Liver (tissue), 9 donors: ENCODE measurements around the gene APEX2. TPM values are rescaled to one million over a fixed set of nuclear protein-coding genes. Genes with fewer than 3 reads are reported as not detected.
A peak's percentile ranks its signal among the peaks of the same experiment; 100 is the strongest.

Experiments
- DNase-seq: peaks from one replicate; pipeline ENCODE4 v3.0.0-alpha.2; 2017; ENCODE audit warnings: low spot score
- H3K27ac ChIP-seq, 2 donors: one replicate each; pipeline ENCODE4 v1.7.0; 2013; ENCODE audit warnings: inconsistent platforms in 2 of 2, low read length in 2 of 2, control low read depth in 1 of 2, low read depth in 1 of 2, mild to moderate bottlenecking in 1 of 2
- H3K27me3 ChIP-seq, 4 donors: one replicate each; pipeline versions ENCODE4 v1.6.1 to v1.7.0; 2013; ENCODE audit warnings: low read length in 3 of 4, inconsistent platforms in 1 of 4, mild to moderate bottlenecking in 1 of 4, moderate library complexity in 1 of 4; ENCODE audit not compliant: control insufficient read depth in 4 of 4, insufficient read depth in 4 of 4
- H3K36me3 ChIP-seq, 4 donors: one replicate each; pipeline versions ENCODE4 v1.6.1 to v1.7.0; 2013; ENCODE audit warnings: low read length in 3 of 4, mild to moderate bottlenecking in 3 of 4, low read depth in 1 of 4, moderate library complexity in 1 of 4; ENCODE audit not compliant: control insufficient read depth in 4 of 4, insufficient read depth in 3 of 4
- H3K4me1 ChIP-seq, 4 donors: one replicate each; pipeline versions ENCODE4 v1.6.1 to v1.7.0; 2013; ENCODE audit warnings: low read length in 3 of 4, mild to moderate bottlenecking in 3 of 4, moderate library complexity in 1 of 4; ENCODE audit not compliant: control insufficient read depth in 4 of 4, insufficient read depth in 4 of 4
- H3K4me3 ChIP-seq, 3 donors: one replicate each; pipeline versions ENCODE4 v1.6.1 to v1.7.0; 2013; ENCODE audit warnings: low read length in 3 of 3, control low read depth in 1 of 3, low read depth in 1 of 3, mild to moderate bottlenecking in 1 of 3
- H3K9ac ChIP-seq, 2 donors: one replicate each; pipeline ENCODE4 v1.7.0; 2013; ENCODE audit warnings: low read length in 2 of 2, mild to moderate bottlenecking in 2 of 2, moderate library complexity in 2 of 2, control low read depth in 1 of 2, low read depth in 1 of 2
- H3K9me3 ChIP-seq, 4 donors: one replicate each; pipeline versions ENCODE4 v1.6.1 to v1.7.0; 2013; ENCODE audit warnings: low read length in 3 of 4; ENCODE audit not compliant: control insufficient read depth in 4 of 4
- EGR1 ChIP-seq, 2 donors: IDR thresholded peaks; 2 replicates each; pipeline ENCODE4 v1.6.1; 2016 to 2018; ENCODE audit warnings: antibody characterized with exemption in 2 of 2, low read depth in 2 of 2
- FOXA1 ChIP-seq: IDR thresholded peaks from 2 replicates; pipeline ENCODE4 v1.6.1; 2016; ENCODE audit warnings: antibody characterized with exemption
- FOXA2 ChIP-seq: IDR thresholded peaks from 2 replicates; pipeline ENCODE4 v1.6.1; 2016; ENCODE audit warnings: antibody characterized with exemption
- GABPA ChIP-seq, 2 donors: IDR thresholded peaks in 1 of 2; conservative IDR thresholded peaks in 1 of 2; 2 replicates each; pipeline ENCODE4 v1.6.1; 2016; ENCODE audit warnings: antibody characterized with exemption in 2 of 2, mild to moderate bottlenecking in 1 of 2, moderate library complexity in 1 of 2
- HNF4A ChIP-seq, 2 donors: conservative IDR thresholded peaks; 2 replicates each; pipeline ENCODE4 v1.6.1; 2016; ENCODE audit warnings: antibody characterized with exemption in 2 of 2, mild to moderate bottlenecking in 2 of 2
- HNF4G ChIP-seq: IDR thresholded peaks from 2 replicates; pipeline ENCODE4 v1.6.1; 2016; ENCODE audit warnings: antibody characterized with exemption
- JUND ChIP-seq, 2 donors: IDR thresholded peaks; 2 replicates each; pipeline ENCODE4 v1.6.1; 2016; ENCODE audit warnings: antibody characterized with exemption in 2 of 2
- NR2F2 ChIP-seq: IDR thresholded peaks from 2 replicates; pipeline ENCODE4 v1.6.1; 2016; ENCODE audit warnings: antibody characterized with exemption
- RAD21 ChIP-seq, 2 donors: IDR thresholded peaks; 2 replicates each; pipeline ENCODE4 v1.6.1; 2016; ENCODE audit warnings: antibody characterized with exemption in 2 of 2, mild to moderate bottlenecking in 2 of 2
- RXRA ChIP-seq, 2 donors: IDR thresholded peaks; 2 replicates each; pipeline ENCODE4 v1.6.1; 2017 to 2018; ENCODE audit warnings: antibody characterized with exemption in 2 of 2, mild to moderate bottlenecking in 1 of 2
- SP1 ChIP-seq: IDR thresholded peaks from 2 replicates; pipeline ENCODE4 v1.6.1; 2018; ENCODE audit warnings: antibody characterized with exemption, mild to moderate bottlenecking
- TAF1 ChIP-seq: conservative IDR thresholded peaks from 2 replicates; pipeline ENCODE4 v1.6.1; 2016; ENCODE audit warnings: antibody characterized with exemption, mild to moderate bottlenecking
- YY1 ChIP-seq: IDR thresholded peaks from 2 replicates; pipeline ENCODE4 v1.6.1; 2016; ENCODE audit warnings: antibody characterized with exemption, mild to moderate bottlenecking
- WGBS: extraction: QIAGEN DNeasy Blood & Tissue Kit; methylation state at CpG from one replicate; pipeline ENCODE4 v1.1.7; 2013; 5-methylcytosine and 5-hydroxymethylcytosine counted together
- polyA plus RNA-seq, 2 donors: library from polyadenylated mRNA; stranded (reverse) in 1 of 2; unstranded in 1 of 2; fragments of 200-250 nt in 1 of 2; fragments of >200 nt in 1 of 2; fragmentation: Nextera tagmentation in 1 of 2; extraction: Ambion mirVana in 1 of 2; gene quantifications; one replicate each; pipeline versions ENCODE4 v1.2.1 to v1.2.3, GENCODE V29; 2013 to 2015
- total RNA-seq, 2 donors: library from RNA; depleted of rRNA; stranded (reverse); fragments of >200 nt; gene quantifications; one replicate each; pipeline ENCODE4 v1.2.3, GENCODE V29; 2014
- TF ChIP-seq, protein P1 (sequence below): fragments of 150-350 bp; IDR thresholded peaks from 2 replicates; pipeline ENCODE4 v1.5.1; 2017; ENCODE audit warnings: improper control_type of control experiment, low read depth, low read length; ENCODE audit not compliant: missing input control
- TF ChIP-seq, protein P2 (sequence below): IDR thresholded peaks from 2 replicates; pipeline ENCODE4 v1.6.1; 2016; ENCODE audit warnings: antibody characterized with exemption
- TF ChIP-seq, protein P3 (sequence below): IDR thresholded peaks from 2 replicates; pipeline ENCODE4 v1.6.1; 2016; ENCODE audit warnings: antibody characterized with exemption, mild to moderate bottlenecking
- TF ChIP-seq, protein P4 (sequence below): IDR thresholded peaks from 2 replicates; pipeline ENCODE4 v1.6.1; 2016; ENCODE audit warnings: antibody characterized with exemption
- TF ChIP-seq, protein P5 (sequence below): IDR thresholded peaks from 2 replicates; pipeline ENCODE4 v1.6.1; 2016; ENCODE audit warnings: antibody characterized with exemption
- donor health status: healthy.
- donor health status: healthy.
- donor health status: healthy.
- donor health status: healthy.
- donor health status: healthy.

APEX2 gene
- total and polyA plus RNA-seq, 4 donors, result 5.0 to 8.6 (median 6.7) TPM

DNA sequence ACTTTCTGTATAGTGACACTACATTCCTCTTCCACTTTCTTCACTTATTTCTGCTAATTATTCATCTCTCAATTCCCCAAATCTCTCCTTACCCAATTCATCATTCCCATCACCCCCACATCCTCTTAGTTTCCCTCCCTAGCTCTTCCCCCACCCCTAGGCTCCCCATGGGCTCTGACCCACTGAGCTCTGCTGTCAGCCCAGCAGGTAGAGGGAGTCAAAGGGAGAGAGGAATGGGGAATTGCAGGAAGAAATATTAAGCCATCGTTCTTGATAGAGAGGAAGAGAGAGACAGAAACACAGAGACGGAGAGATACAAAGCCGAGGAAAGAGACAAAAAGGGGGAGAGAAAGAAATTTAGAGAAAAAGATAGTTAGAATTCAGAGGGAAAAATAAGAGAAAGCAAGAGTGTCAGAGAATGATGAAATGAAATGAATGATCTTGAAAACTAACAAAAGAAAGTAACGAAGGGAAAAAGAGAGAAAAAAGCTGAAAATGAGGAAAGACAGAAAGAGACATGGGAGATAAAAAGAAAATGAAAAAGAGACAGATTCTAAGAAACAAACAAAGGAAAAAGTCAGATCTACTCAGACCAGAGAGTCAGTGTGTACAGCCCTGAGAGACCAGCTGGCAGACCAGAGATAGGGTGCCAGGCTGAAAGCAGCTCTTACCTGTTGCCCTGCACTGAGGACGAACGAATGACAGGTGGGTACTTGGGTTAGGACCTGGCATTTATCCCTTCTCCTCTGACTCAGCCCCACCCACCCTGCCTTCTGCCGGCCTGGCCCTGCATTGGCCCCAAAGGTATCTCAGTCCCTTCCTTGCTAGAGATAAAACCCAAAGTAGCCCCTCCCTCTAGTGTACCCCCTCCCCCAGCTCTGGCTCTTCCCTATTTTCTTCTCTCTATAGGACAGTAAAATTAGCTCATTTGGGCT lies 30.4 kb downstream of the APEX2 start, which contains the start of gene ALAS2:
TSS of gene ALAS2 (minus strand) at position 707 of the 935 bp plus-strand sequence. CDS start 4,977 bp downstream, outside the sequence.
- Histone ChIP-seq H3K4me1 (peaks cover 0 to 4% (median 0%) of the 10 kb centered on the region in 4 donors), H3K4me3 (no peak within 1 kb of the TSS), H3K36me3 (no peaks in the 10 kb centered on the region), H3K27me3 (no peaks in the 10 kb centered on the region), H3K9me3 (no peaks in the 10 kb centered on the region), H3K9ac (no peak within 1 kb of the TSS), H3K27ac (no peak within 1 kb of the TSS)
- TF ChIP-seq SP1 (no peak), YY1 (no peak), GABPA (IDR thresholded peaks at IDR 0.05 in 1 of 2, conservative IDR thresholded peaks at IDR 0.05 in 1 of 2) (no peak), TAF1 (no peak), RXRA (IDR thresholded peaks at IDR 0.05) (no peak), HNF4G (no peak), FOXA1 (no peak), EGR1 (IDR thresholded peaks at IDR 0.05; ENCODE audit: low read depth in 2 of 2) (no peak), NR2F2 (no peak), FOXA2 (no peak), JUND (IDR thresholded peaks at IDR 0.05) (no peak), RAD21 (IDR thresholded peaks at IDR 0.05) (no peak), HNF4A (conservative IDR thresholded peaks at IDR 0.05) (no peak)
- TF ChIP-seq, protein P1, sequence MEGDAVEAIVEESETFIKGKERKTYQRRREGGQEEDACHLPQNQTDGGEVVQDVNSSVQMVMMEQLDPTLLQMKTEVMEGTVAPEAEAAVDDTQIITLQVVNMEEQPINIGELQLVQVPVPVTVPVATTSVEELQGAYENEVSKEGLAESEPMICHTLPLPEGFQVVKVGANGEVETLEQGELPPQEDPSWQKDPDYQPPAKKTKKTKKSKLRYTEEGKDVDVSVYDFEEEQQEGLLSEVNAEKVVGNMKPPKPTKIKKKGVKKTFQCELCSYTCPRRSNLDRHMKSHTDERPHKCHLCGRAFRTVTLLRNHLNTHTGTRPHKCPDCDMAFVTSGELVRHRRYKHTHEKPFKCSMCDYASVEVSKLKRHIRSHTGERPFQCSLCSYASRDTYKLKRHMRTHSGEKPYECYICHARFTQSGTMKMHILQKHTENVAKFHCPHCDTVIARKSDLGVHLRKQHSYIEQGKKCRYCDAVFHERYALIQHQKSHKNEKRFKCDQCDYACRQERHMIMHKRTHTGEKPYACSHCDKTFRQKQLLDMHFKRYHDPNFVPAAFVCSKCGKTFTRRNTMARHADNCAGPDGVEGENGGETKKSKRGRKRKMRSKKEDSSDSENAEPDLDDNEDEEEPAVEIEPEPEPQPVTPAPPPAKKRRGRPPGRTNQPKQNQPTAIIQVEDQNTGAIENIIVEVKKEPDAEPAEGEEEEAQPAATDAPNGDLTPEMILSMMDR, result no peak
- TF ChIP-seq, protein P2, sequence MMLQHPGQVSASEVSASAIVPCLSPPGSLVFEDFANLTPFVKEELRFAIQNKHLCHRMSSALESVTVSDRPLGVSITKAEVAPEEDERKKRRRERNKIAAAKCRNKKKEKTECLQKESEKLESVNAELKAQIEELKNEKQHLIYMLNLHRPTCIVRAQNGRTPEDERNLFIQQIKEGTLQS, result no peak
- TF ChIP-seq, protein P3, sequence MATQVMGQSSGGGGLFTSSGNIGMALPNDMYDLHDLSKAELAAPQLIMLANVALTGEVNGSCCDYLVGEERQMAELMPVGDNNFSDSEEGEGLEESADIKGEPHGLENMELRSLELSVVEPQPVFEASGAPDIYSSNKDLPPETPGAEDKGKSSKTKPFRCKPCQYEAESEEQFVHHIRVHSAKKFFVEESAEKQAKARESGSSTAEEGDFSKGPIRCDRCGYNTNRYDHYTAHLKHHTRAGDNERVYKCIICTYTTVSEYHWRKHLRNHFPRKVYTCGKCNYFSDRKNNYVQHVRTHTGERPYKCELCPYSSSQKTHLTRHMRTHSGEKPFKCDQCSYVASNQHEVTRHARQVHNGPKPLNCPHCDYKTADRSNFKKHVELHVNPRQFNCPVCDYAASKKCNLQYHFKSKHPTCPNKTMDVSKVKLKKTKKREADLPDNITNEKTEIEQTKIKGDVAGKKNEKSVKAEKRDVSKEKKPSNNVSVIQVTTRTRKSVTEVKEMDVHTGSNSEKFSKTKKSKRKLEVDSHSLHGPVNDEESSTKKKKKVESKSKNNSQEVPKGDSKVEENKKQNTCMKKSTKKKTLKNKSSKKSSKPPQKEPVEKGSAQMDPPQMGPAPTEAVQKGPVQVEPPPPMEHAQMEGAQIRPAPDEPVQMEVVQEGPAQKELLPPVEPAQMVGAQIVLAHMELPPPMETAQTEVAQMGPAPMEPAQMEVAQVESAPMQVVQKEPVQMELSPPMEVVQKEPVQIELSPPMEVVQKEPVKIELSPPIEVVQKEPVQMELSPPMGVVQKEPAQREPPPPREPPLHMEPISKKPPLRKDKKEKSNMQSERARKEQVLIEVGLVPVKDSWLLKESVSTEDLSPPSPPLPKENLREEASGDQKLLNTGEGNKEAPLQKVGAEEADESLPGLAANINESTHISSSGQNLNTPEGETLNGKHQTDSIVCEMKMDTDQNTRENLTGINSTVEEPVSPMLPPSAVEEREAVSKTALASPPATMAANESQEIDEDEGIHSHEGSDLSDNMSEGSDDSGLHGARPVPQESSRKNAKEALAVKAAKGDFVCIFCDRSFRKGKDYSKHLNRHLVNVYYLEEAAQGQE, result no peak
- TF ChIP-seq, protein P4, sequence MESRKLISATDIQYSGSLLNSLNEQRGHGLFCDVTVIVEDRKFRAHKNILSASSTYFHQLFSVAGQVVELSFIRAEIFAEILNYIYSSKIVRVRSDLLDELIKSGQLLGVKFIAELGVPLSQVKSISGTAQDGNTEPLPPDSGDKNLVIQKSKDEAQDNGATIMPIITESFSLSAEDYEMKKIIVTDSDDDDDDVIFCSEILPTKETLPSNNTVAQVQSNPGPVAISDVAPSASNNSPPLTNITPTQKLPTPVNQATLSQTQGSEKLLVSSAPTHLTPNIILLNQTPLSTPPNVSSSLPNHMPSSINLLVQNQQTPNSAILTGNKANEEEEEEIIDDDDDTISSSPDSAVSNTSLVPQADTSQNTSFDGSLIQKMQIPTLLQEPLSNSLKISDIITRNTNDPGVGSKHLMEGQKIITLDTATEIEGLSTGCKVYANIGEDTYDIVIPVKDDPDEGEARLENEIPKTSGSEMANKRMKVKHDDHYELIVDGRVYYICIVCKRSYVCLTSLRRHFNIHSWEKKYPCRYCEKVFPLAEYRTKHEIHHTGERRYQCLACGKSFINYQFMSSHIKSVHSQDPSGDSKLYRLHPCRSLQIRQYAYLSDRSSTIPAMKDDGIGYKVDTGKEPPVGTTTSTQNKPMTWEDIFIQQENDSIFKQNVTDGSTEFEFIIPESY, result no peak
- TF ChIP-seq, protein P5, sequence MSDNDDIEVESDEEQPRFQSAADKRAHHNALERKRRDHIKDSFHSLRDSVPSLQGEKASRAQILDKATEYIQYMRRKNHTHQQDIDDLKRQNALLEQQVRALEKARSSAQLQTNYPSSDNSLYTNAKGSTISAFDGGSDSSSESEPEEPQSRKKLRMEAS, result no peak
- DNase-seq, result peak; percentile 78
- 86% methylated on average over 7 of the region's 7 CpGs for WGBS
